T-helper 2 cell treated with Interferon-gamma antibody and Interleukin-4, amounts not matched to agents 5 μg/mL and 100 μg/mL, for 36 hours (primary cell): ENCODE results near the gene DMAC2.
"Not testable (repeated sequence)": the region's sequence is repeated elsewhere in the genome, so short reads cannot be mapped to it uniquely, and the experiment has no call there.

Experiments
- DNase-seq: peaks from one replicate; pipeline ENCODE4 v3.0.0; 2021; ENCODE audit warnings: low spot score
- H3K27ac Mint-ChIP-seq: one replicate; pipeline ENCODE4 v1.8.0; 2021; ENCODE audit warnings: mild to moderate bottlenecking, mixed read lengths
- H3K27me3 Mint-ChIP-seq: one replicate; pipeline ENCODE4 v1.8.0; 2021; ENCODE audit warnings: low read depth, mixed read lengths
- H3K36me3 Mint-ChIP-seq: one replicate; pipeline ENCODE4 v1.8.0; 2021; ENCODE audit warnings: low read depth, mixed read lengths
- H3K4me1 Mint-ChIP-seq: one replicate; pipeline ENCODE4 v1.8.0; 2021; ENCODE audit warnings: low read depth, mixed read lengths
- H3K4me3 Mint-ChIP-seq: one replicate; pipeline ENCODE4 v1.8.0; 2022; ENCODE audit warnings: mild to moderate bottlenecking, moderate library complexity, mixed read lengths
- H3K9me3 Mint-ChIP-seq: one replicate; pipeline ENCODE4 v1.8.0; 2021; ENCODE audit warnings: mixed read lengths

Gene DMAC2

DNA sequence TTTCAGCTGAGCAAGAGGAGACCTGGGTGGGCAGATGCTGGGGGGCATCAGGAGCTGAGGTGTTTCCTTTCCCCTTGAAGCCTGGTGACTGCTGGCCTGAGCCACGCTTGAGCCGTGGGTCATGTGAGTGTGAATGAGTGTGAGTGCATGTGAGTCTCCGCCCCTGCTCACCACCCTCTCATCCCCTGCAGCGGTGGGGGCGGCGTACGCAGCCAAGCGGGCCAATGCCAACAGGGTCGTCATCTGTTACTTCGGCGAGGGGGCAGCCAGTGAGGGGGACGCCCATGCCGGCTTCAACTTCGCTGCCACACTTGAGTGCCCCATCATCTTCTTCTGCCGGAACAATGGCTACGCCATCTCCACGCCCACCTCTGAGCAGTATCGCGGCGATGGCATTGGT is 17.7 kb downstream of the DMAC2 start:
- no peaks in the 10 kb centered on the region for H3K9me3 Mint-ChIP-seq
- H3K4me3 Mint-ChIP-seq, result no peak overlapping the region
- no peak for DNase-seq
- H3K27ac Mint-ChIP-seq, result no peak overlapping the region
- H3K36me3 Mint-ChIP-seq, result peaks cover 17% of the 10 kb centered on the region
- H3K4me1 Mint-ChIP-seq, result peaks cover 3% of the 10 kb centered on the region
- H3K27me3 Mint-ChIP-seq, result no peaks in the 10 kb centered on the region

GRCh38 chr19:41421314-41421713 is 18.4 kb downstream of the DMAC2 start:
- no peak for DNase-seq
- Mint-ChIP-seq H3K4me3 (no peak overlapping the region), H3K27ac (peak overlapping the region; percentile 5), H3K9me3 (no peaks in the 10 kb centered on the region), H3K27me3 (no peaks in the 10 kb centered on the region), H3K36me3 (peaks cover 17% of the 10 kb centered on the region), H3K4me1 (no peaks in the 10 kb centered on the region)

GRCh38 chr19:41420101-41420880 is 19.4 kb downstream of the DMAC2 start:
- Mint-ChIP-seq H3K36me3 (peaks cover 16% of the 10 kb centered on the region), H3K9me3 (no peaks in the 10 kb centered on the region), H3K4me3 (no peak overlapping the region), H3K4me1 (no peaks in the 10 kb centered on the region), H3K27ac (no peak overlapping the region), H3K27me3 (no peaks in the 10 kb centered on the region)
- no peak for DNase-seq

GRCh38 chr19:41416194-41416674 is 23.5 kb downstream of the DMAC2 start:
- Mint-ChIP-seq H3K4me3 (no peak overlapping the region), H3K27ac (no peak overlapping the region), H3K27me3 (no peaks in the 10 kb centered on the region), H3K9me3 (no peaks in the 10 kb centered on the region), H3K36me3 (peaks cover 21% of the 10 kb centered on the region), H3K4me1 (no peaks in the 10 kb centered on the region)
- DNase-seq, result no peak

GRCh38 chr19:41415154-41415571 is 24.5 kb downstream of the DMAC2 start:
- no peaks in the 10 kb centered on the region for H3K4me1 Mint-ChIP-seq
- peaks cover 18% of the 10 kb centered on the region for H3K36me3 Mint-ChIP-seq
- H3K27ac Mint-ChIP-seq, result no peak overlapping the region
- no peaks in the 10 kb centered on the region for H3K9me3 Mint-ChIP-seq
- H3K27me3 Mint-ChIP-seq, result no peaks in the 10 kb centered on the region
- H3K4me3 Mint-ChIP-seq, result no peak overlapping the region
- DNase-seq, result no peak

- no peak overlapping the region for H3K4me3 Mint-ChIP-seq
- H3K27me3 Mint-ChIP-seq, result no peaks in the 10 kb centered on the region
- no peaks in the 10 kb centered on the region for H3K4me1 Mint-ChIP-seq
- no peak overlapping the region for H3K27ac Mint-ChIP-seq
- DNase-seq, result no peak
- H3K9me3 Mint-ChIP-seq, result no peaks in the 10 kb centered on the region
- peaks cover 18% of the 10 kb centered on the region for H3K36me3 Mint-ChIP-seq
Observed at GRCh38 chr19:41414461-41414860, 25.3 kb downstream of the DMAC2 start.

GRCh38 chr19:41413947-41414346 is 25.8 kb downstream of the DMAC2 start:
- H3K27ac Mint-ChIP-seq, result no peak overlapping the region
- no peaks in the 10 kb centered on the region for H3K9me3 Mint-ChIP-seq
- DNase-seq, result no peak
- no peaks in the 10 kb centered on the region for H3K4me1 Mint-ChIP-seq
- peaks cover 14% of the 10 kb centered on the region for H3K36me3 Mint-ChIP-seq
- no peaks in the 10 kb centered on the region for H3K27me3 Mint-ChIP-seq
- no peak overlapping the region for H3K4me3 Mint-ChIP-seq

DNA sequence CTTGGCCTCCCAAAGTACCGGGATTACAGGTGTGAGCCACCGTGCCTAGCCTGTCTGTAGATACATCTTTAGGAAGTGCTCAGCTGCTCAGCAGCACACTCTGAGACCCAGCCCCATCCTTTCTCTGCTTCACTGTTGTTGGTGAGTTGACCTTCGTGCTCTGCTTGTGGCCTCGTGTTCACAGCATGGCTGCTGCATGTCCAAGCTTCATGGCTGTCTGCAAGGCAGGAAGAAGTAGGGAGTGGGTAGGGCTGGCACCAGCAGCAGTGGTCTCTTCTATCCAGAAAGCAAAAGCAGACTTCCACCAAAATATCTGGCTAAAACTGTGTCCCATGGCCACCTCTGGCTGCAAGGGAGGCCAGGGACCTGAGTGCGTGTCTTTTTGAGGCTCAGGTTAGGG is 26.8 kb downstream of the DMAC2 start:
- H3K27me3 Mint-ChIP-seq, result no peaks in the 10 kb centered on the region
- H3K36me3 Mint-ChIP-seq, result peaks cover 13% of the 10 kb centered on the region
- H3K4me3 Mint-ChIP-seq, result no peak overlapping the region
- H3K27ac Mint-ChIP-seq, result no peak overlapping the region
- no peaks in the 10 kb centered on the region for H3K9me3 Mint-ChIP-seq
- DNase-seq, result no peak
- no peaks in the 10 kb centered on the region for H3K4me1 Mint-ChIP-seq

DNA sequence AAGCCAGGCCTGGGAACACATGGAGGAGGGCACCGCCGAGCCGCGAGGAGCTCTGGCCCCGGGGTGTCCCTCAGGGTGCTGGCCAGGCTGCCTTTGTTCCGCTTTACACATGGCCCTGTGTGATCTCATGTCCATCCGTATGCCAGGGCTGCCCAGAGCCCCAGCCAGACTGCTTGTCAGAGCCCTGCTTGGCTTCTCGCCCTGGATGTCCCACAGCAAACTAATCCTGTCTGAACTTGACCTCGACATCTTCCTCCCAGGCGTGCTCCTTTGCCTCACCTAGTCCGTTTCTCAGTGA is 27.8 kb downstream of the DMAC2 start:
- Mint-ChIP-seq H3K4me1 (no peaks in the 10 kb centered on the region), H3K27me3 (no peaks in the 10 kb centered on the region), H3K27ac (no peak overlapping the region), H3K9me3 (no peaks in the 10 kb centered on the region), H3K4me3 (no peak overlapping the region), H3K36me3 (peaks cover 10% of the 10 kb centered on the region)
- no peak for DNase-seq

- H3K27ac Mint-ChIP-seq, result no peak overlapping the region
- no peaks in the 10 kb centered on the region for H3K27me3 Mint-ChIP-seq
- H3K36me3 Mint-ChIP-seq, result peaks cover 10% of the 10 kb centered on the region
- H3K4me3 Mint-ChIP-seq, result no peak overlapping the region
- H3K9me3 Mint-ChIP-seq, result no peaks in the 10 kb centered on the region
- DNase-seq, result no peak
- no peaks in the 10 kb centered on the region for H3K4me1 Mint-ChIP-seq
Observed at GRCh38 chr19:41411100-41411967, 28.4 kb downstream of the DMAC2 start.

DNA sequence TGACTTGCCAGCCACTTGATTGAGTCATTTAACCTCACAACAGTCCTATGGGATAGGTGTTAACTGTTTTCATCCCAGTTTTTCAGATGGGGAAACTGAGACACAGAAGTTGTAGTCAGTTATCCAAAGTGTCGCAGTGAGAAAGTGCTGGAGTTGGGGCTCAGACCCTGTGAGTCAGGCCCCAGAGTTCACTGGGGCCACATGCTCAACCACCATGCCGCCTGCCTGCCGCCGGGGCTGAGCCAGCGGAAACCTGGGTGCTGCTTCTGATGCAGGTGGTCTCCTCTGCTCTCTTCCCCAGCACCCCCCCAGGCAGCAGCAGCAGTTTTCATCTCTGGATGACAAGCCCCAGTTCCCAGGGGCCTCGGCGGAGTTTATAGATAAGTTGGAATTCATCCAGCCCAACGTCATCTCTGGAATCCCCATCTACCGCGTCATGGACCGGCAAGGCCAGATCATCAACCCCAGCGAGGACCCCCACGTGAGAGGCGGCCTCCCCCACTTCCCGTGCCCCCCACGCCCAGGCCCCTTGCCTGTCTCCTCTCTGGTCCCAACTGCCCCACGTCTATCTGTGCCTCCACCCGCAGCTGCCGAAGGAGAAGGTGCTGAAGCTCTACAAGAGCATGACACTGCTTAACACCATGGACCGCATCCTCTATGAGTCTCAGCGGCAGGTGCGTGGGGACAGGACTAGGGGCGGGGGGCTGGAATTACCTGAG is 29.2 kb downstream of the DMAC2 start:
- H3K4me1 Mint-ChIP-seq, result no peaks in the 10 kb centered on the region
- peaks cover 10% of the 10 kb centered on the region for H3K36me3 Mint-ChIP-seq
- no peak overlapping the region for H3K27ac Mint-ChIP-seq
- DNase-seq, result no peak
- H3K4me3 Mint-ChIP-seq, result no peak overlapping the region
- H3K27me3 Mint-ChIP-seq, result no peaks in the 10 kb centered on the region
- no peaks in the 10 kb centered on the region for H3K9me3 Mint-ChIP-seq

- peaks cover 8% of the 10 kb centered on the region for H3K36me3 Mint-ChIP-seq
- no peaks in the 10 kb centered on the region for H3K27me3 Mint-ChIP-seq
- no peak overlapping the region for H3K27ac Mint-ChIP-seq
- no peak overlapping the region for H3K4me3 Mint-ChIP-seq
- DNase-seq, result no peak
- no peaks in the 10 kb centered on the region for H3K9me3 Mint-ChIP-seq
- H3K4me1 Mint-ChIP-seq, result no peaks in the 10 kb centered on the region
Observed at GRCh38 chr19:41409288-41409687, 30.4 kb downstream of the DMAC2 start.

GRCh38 chr19:41408846-41409245 is 30.9 kb downstream of the DMAC2 start:
- H3K36me3 Mint-ChIP-seq, H3K4me1 Mint-ChIP-seq, H3K27ac Mint-ChIP-seq, H3K27me3 Mint-ChIP-seq, H3K9me3 Mint-ChIP-seq, H3K4me3 Mint-ChIP-seq, DNase-seq: not testable (repeated sequence)

DNA sequence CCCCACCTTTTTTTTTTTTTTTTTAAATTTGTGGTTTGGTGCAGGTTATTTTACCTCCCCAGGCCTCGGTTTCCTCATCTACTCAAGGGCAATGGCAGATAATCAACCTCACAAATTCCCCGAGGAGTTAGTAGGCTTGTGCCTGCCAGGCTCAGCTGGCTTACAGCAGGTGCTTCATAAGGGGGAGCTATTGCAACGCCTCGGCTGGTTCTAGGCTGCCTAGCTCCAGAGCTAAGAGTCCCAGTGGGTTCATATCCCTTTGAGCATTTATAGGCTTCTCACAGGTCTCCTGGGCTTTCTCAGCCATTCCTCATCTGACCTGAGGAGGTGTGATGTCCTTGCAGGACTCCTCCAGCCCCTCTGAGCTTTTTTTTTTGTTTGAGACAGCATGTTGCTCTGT is 31.5 kb downstream of the DMAC2 start:
- no peak overlapping the region for H3K27ac Mint-ChIP-seq

More for the DNA sequence above, 31.5 kb downstream of the DMAC2 start:
- H3K9me3 Mint-ChIP-seq, result no peaks in the 10 kb centered on the region
- no peaks in the 10 kb centered on the region for H3K27me3 Mint-ChIP-seq
- H3K36me3 Mint-ChIP-seq, result peaks cover 3% of the 10 kb centered on the region
- H3K4me1 Mint-ChIP-seq, result no peaks in the 10 kb centered on the region
- no peak for DNase-seq
- no peak overlapping the region for H3K4me3 Mint-ChIP-seq
